Astrocyte of the spinal cord (primary cell): Measurements from ENCODE around the gene ZNF670.

Experiments used
- DNase-seq: peaks from one replicate; pipeline ENCODE4 v3.0.0; 2011; ENCODE audit warnings: low read depth, low spot score
- H3K4me3 ChIP-seq: 2 replicates; pipeline ENCODE4 v1.5.1; 2011; ENCODE audit warnings: low read depth, mild to moderate bottlenecking, low read length, moderate library complexity
- in situ Hi-C: cut with HindIII; loops from 2 replicates; pipeline ENCODE4 v1.10.0; 2017; ENCODE audit warnings: low sequenced_read_pairs
- TF ChIP-seq, protein P1 (sequence below): IDR thresholded peaks from 2 replicates; pipeline ENCODE4 v1.5.1; 2012; ENCODE audit warnings: low read depth, mild to moderate bottlenecking, low read length, inconsistent platforms

The ZNF670 gene

DNA sequence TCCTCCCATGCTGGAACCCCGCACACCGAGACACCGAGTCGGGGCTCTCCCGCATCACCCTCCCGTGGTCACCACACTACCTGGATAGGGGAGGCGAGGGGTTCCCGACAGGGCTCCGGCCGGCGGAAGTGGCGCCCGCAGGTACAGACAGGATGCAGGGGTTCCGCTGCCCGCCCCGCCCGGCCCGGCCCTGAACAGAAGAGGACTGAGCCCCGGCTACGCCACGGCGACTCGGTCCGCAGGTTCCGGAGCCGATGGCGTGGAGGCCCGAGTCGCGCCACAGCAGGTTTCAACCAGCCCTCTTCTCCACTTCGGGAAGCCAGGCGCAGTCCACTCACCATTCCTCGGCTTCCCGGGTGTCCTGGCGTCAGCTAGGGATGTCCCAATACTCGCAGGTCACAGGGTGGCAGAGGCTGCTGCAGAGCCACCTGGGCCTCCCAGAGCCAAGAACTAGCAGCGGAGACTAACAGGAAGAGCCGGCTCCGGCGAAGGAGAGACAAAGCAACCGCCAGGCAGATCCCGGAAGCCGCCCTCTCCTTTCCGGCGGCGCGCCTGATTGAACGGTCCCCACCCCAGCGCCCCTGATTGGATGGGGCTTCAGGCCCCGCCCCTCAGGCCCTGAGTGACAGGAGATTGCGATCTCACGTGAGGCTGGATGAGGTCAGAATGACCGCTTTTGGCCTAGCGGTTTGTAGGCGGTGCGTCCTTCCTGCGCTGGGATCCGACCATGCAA is 25.4 kb upstream of the ZNF670 start, which contains the start of gene ZNF669:
Gene ZNF669, minus strand, starts transcription at position 498 of the 733 bp plus-strand sequence. Its CDS starts 157 bp downstream, at position 341.
- DNase-seq, result peak; percentile 97
- H3K4me3 ChIP-seq, result peak within 1 kb of the TSS; percentile 97
- in situ Hi-C loops, result no loop called here

DNA sequence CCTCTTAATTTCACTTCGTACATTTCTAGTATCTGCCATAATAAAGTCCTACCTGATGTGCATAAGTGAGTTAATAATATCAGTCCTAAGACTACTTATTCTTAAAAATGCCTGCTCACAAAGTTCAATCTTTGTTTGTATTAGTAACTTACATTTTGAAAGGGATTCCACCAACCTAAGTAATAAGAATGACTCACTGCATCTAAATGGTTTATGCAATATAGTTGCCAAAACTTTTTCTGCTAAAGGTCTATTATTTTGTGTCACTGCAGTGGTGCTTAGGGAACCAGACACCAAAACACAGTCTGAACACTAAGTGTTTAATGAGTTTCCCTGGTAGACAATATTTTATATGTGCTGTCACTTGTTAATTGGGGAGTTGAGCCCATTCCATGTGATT is 23.8 kb upstream of the ZNF670 start:
- in situ Hi-C loops, result no loop called here
- TF ChIP-seq, protein P1, sequence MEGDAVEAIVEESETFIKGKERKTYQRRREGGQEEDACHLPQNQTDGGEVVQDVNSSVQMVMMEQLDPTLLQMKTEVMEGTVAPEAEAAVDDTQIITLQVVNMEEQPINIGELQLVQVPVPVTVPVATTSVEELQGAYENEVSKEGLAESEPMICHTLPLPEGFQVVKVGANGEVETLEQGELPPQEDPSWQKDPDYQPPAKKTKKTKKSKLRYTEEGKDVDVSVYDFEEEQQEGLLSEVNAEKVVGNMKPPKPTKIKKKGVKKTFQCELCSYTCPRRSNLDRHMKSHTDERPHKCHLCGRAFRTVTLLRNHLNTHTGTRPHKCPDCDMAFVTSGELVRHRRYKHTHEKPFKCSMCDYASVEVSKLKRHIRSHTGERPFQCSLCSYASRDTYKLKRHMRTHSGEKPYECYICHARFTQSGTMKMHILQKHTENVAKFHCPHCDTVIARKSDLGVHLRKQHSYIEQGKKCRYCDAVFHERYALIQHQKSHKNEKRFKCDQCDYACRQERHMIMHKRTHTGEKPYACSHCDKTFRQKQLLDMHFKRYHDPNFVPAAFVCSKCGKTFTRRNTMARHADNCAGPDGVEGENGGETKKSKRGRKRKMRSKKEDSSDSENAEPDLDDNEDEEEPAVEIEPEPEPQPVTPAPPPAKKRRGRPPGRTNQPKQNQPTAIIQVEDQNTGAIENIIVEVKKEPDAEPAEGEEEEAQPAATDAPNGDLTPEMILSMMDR, result no peak
- peak; percentile 42 for DNase-seq
- no peak overlapping the region for H3K4me3 ChIP-seq

More for the DNA sequence above, 25.4 kb upstream of the ZNF670 start, which contains the start of gene ZNF669:
- TF ChIP-seq, protein P1, result no peak

DNA sequence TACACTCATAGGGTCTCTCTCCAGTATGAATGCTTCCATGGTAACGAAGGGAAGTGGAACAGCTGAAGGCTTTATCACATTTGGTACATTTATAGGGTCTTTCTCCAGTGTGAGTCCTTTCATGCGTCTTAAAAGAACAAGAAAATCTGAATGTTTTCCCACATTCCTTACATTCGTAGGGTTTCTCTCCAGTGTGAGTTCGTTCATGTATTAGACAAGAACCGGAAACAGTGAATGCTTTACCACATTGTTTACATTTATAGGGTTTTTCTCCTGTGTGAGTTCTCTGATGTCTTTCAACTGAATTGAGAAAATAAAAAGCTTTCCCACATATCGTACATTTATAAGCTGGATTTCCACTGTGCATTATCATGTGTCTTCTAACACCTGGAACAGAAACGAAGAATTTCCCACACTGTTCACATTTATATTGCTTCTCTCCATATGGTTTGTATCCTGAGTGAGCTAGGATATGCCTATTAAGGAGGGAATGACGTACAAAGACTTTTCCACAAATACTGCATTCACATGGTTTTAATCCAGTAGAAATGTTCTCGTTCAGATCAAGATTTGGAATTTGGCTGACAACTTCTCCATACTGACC is 22.2 kb upstream of the ZNF670 start:
- no peak overlapping the region for H3K4me3 ChIP-seq
- in situ Hi-C loops, result no loop called here
- DNase-seq, result no peak
- TF ChIP-seq, protein P1, result no peak

DNA sequence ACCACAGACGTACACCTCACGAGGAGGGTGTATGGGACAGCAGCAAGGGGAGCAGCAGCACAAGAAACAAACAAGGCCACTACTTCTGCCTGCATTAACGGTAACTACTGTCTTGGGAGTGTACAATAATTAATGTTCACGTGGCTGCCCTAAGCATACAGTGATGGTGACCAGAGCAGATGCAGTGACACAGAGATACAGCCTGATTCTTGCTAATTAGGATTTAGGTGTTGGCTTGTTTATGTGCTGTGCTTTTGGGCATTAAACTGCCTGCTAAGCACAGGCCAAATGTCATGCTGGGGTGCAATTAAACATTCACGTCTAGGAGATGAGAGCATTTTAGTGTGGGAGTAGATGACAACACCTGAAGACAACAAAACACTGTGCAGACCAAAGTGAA is 18.3 kb upstream of the ZNF670 start:
- DNase-seq, result no peak
- TF ChIP-seq, protein P1, result no peak
- in situ Hi-C loops, result no loop called here
- no peak overlapping the region for H3K4me3 ChIP-seq

DNA sequence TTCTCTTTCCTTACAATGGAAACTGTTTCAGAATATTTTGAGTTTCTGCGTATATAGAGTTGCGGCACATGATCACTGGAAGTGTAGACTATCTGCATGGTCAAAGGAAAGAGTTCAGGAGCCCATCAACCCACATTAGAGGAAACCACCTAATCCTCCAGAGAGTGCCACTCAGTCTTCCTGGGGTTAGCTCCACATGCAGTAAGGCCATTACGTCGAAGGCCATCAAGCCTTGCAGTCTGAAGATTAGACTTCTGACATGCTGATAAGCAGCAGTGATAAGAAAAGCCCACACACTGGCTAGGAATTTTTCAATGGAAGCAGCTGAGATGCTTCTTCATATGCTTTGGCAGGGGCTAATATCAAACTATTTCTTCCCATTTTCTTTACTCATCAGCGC is 17.9 kb upstream of the ZNF670 start:
- no peak for DNase-seq
- TF ChIP-seq, protein P1, result no peak
- no peak overlapping the region for H3K4me3 ChIP-seq
- in situ Hi-C loops, result no loop called here

DNA sequence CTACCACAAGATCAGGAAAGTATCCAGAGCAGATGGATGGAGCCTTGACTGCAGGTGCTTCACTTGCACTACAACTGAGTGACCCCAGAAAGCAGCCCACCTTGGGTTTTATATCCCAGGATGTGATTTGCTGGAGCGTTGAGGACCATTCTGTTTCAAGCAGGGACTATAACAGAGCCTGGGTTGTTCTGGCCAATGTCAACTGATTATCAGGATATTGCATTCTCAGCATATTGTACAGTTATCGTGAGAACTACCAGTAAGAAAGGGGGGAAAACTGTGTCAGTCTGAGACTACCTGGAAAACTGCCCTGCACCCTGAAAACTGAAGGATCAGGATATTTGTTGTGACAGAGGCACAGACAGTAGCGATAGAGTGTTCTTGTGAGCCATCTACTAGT is 17.5 kb upstream of the ZNF670 start:
- TF ChIP-seq, protein P1, result no peak
- H3K4me3 ChIP-seq, result no peak overlapping the region
- in situ Hi-C loops, result no loop called here
- DNase-seq, result no peak
